Esophagus muscularis mucosa (tissue), 4 donors: ENCODE measurements around the gene KRT6B. TPM values are rescaled to one million over a fixed set of nuclear protein-coding genes. Genes with fewer than 3 reads are reported as not detected.
"Not testable (repeated sequence)": the region's sequence is repeated elsewhere in the genome, so short reads cannot be mapped to it uniquely, and the experiment has no call there.

ENCODE experiments used
- DNase-seq: peaks from one replicate; pipeline ENCODE4 v3.0.0-alpha.2; 2017; ENCODE audit errors: extremely low spot score
- H3K27ac ChIP-seq, 4 donors: fragments of 200-600 bp; sonication (generic); replicated peaks in 1 of 4; 1 replicate in 3 of 4; 2 replicates in 1 of 4; pipeline ENCODE4 v1.5.1; 2016 to 2019; ENCODE audit warnings: mild to moderate bottlenecking in 1 of 4
- H3K27me3 ChIP-seq, 4 donors: fragments of 200-600 bp; sonication (generic); one replicate each; pipeline versions ENCODE4 v1.5.1 to v1.6.0; 2016 to 2019
- H3K36me3 ChIP-seq, 4 donors: fragments of 200-600 bp; sonication (generic); one replicate each; pipeline ENCODE4 v1.5.1; 2016 to 2019
- H3K4me1 ChIP-seq, 4 donors: fragments of 200-600 bp; sonication (generic); one replicate each; pipeline ENCODE4 v1.5.1; 2016 to 2019
- H3K4me3 ChIP-seq, 4 donors: fragments of 200-600 bp; sonication (generic); 1 replicate in 2 of 4; 2 replicates in 2 of 4; pipeline ENCODE4 v1.5.1; 2016 to 2019; ENCODE audit warnings: mild to moderate bottlenecking in 4 of 4, moderate library complexity in 1 of 4
- H3K9me3 ChIP-seq, 4 donors: fragments of 200-600 bp; sonication (generic); 1 replicate in 3 of 4; 2 replicates in 1 of 4; pipeline ENCODE4 v1.5.1; 2016 to 2019
- EP300 ChIP-seq: sonication (generic); formaldehyde crosslinking; IDR thresholded peaks from one replicate; pipeline ENCODE4 v1.6.1; 2017; ENCODE audit warnings: antibody characterized with exemption
- POLR2A ChIP-seq: fragments of 450-650 bp; IDR thresholded peaks from one replicate; pipeline ENCODE4 v1.6.1; 2017; ENCODE audit warnings: antibody characterized with exemption, moderate library complexity, mild to moderate bottlenecking, low read depth
- POLR2AphosphoS5 ChIP-seq, 2 donors: sonication (generic); formaldehyde crosslinking; IDR thresholded peaks; one replicate each; pipeline ENCODE4 v1.6.1; 2017; ENCODE audit warnings: antibody characterized with exemption in 2 of 2
- WGBS: methylation state at CpG from one replicate; pipeline ENCODE4 v1.1.5; 2018; 5-methylcytosine and 5-hydroxymethylcytosine counted together
- intact Hi-C: fragments of 100-400 bp; cut with DNase I; formaldehyde crosslinking; loops from one replicate; pipeline ENCODE4 v1.15.1; 2023
- total RNA-seq, 4 donors: library from RNA; depleted of rRNA; stranded (reverse); fragments of >200 nt; gene quantifications; one replicate each; pipeline versions ENCODE4 v1.1.0 to v1.2.1, GENCODE V29; 2016
- TF ChIP-seq, protein P1 (sequence below), 3 experiments: fragments of 200-600 bp in 2 of 3; fragments of 450-650 bp in 1 of 3; sonication (generic) in 2 of 3; IDR thresholded peaks; one replicate each; pipeline ENCODE4 v1.5.1; 2017 to 2019; ENCODE audit warnings: antibody characterized with exemption in 3 of 3, mild to moderate bottlenecking in 2 of 3, moderate library complexity in 1 of 3

The KRT6B gene
- not detected for total RNA-seq

DNA sequence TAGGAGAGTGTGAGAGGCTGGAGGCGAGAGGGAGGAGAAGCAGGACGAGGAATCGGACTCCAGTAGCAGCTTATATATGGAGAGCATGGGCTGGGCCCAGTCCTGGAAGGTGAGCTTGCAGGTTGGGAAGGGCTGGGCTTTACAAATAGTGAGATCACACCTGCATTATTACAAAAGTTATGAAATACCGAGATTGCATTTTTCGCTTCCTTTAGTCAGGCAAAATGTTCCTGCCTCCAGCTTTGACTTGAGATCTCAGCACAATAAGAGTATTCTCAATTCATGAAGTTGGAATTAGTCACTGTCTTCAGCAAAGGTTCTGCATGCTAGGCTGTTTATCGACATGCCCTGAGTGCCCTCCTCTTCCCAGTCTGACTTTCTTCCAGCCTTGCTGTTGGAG, at the start of gene KRT6B:
TSS of gene KRT6B (minus strand) at position 46 of the 400 bp plus-strand sequence. CDS start 68 bp downstream, outside the sequence.
- peaks cover 0 to 4% (median 0%) of the 10 kb centered on the region in 4 donors for H3K27me3 ChIP-seq
- H3K36me3 ChIP-seq: no peaks in the 10 kb centered on the region
- intact Hi-C loops: no loop called here
- H3K4me1 ChIP-seq: no peaks in the 10 kb centered on the region
- WGBS: 98% methylated on average over 6 of the region's 6 CpGs
- H3K27ac ChIP-seq: no peak within 1 kb of the TSS
- TF ChIP-seq POLR2A: no peak
- no peaks in the 10 kb centered on the region for H3K9me3 ChIP-seq
- no peak within 1 kb of the TSS for H3K4me3 ChIP-seq
- DNase-seq: peak; percentile 34

GRCh38 chr12:52501490-52501889, 49.5 kb upstream of the KRT6B start:
- no peak overlapping the region for H3K4me3 ChIP-seq
- H3K27ac ChIP-seq: no peak overlapping the region
- peaks cover 0 to 7% (median 0%) of the 10 kb centered on the region in 4 donors for H3K9me3 ChIP-seq
- WGBS: 87% methylated on average over 7 of the region's 7 CpGs
- H3K4me1 ChIP-seq: peaks cover 0 to 3% (median under 1%) of the 10 kb centered on the region in 4 donors
- intact Hi-C loops: no loop called here
- no peak for DNase-seq
- H3K36me3 ChIP-seq: no peaks in the 10 kb centered on the region
- H3K27me3 ChIP-seq: peaks cover 0 to under 1% (median 0%) of the 10 kb centered on the region in 4 donors
- TF ChIP-seq EP300 (no peak), POLR2A (no peak), POLR2AphosphoS5 (IDR thresholded peaks at IDR 0.05) (no peak)
- TF ChIP-seq, protein P1, sequence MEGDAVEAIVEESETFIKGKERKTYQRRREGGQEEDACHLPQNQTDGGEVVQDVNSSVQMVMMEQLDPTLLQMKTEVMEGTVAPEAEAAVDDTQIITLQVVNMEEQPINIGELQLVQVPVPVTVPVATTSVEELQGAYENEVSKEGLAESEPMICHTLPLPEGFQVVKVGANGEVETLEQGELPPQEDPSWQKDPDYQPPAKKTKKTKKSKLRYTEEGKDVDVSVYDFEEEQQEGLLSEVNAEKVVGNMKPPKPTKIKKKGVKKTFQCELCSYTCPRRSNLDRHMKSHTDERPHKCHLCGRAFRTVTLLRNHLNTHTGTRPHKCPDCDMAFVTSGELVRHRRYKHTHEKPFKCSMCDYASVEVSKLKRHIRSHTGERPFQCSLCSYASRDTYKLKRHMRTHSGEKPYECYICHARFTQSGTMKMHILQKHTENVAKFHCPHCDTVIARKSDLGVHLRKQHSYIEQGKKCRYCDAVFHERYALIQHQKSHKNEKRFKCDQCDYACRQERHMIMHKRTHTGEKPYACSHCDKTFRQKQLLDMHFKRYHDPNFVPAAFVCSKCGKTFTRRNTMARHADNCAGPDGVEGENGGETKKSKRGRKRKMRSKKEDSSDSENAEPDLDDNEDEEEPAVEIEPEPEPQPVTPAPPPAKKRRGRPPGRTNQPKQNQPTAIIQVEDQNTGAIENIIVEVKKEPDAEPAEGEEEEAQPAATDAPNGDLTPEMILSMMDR (IDR thresholded peaks at IDR 0.05): no peak

DNA sequence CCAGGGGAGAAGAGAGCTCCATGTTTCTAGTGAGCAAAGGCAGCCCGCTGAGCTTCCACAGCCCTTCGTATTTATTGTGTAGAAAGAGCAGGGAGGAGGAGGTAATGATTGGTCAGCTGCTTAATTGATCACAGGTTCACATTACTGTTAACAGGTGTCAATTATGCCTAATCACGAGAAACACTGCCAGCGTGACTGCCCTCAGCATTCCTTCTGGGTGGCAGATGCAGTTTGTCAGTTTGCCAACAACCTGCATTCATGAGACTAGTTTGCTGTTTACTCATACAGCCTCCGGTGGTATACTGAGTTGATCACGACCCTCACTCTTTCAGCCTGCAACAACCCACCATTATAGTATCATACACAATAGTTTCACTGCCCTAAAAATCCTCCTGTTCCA, 48.6 kb upstream of the KRT6B start:
- 82% methylated on average over 6 of the region's 6 CpGs for WGBS
- peaks cover 3 to 10% (median 4%) of the 10 kb centered on the region in 4 donors for H3K4me1 ChIP-seq
- H3K4me3 ChIP-seq, H3K27me3 ChIP-seq, intact Hi-C loops, H3K9me3 ChIP-seq, H3K36me3 ChIP-seq, H3K27ac ChIP-seq: not testable (repeated sequence)
- peak; percentile 66 for DNase-seq

GRCh38 chr12:52499806-52500560, 48.0 kb upstream of the KRT6B start:
- peaks cover 7 to 16% (median 8%) of the 10 kb centered on the region in 4 donors for H3K4me1 ChIP-seq
- H3K27me3 ChIP-seq: no peaks in the 10 kb centered on the region
- TF ChIP-seq POLR2A (no peak), EP300 (no peak), POLR2AphosphoS5 (IDR thresholded peaks at IDR 0.05) (no peak)
- TF ChIP-seq, protein P1 (IDR thresholded peaks at IDR 0.05): no peak
- DNase-seq: peak; percentile 70
- H3K27ac ChIP-seq: no peak overlapping the region
- no peaks in the 10 kb centered on the region for H3K36me3 ChIP-seq
- H3K9me3 ChIP-seq: peaks cover 0 to 7% (median 0%) of the 10 kb centered on the region in 4 donors
- no peak overlapping the region for H3K4me3 ChIP-seq
- intact Hi-C loops: no loop called here
- WGBS: 78% methylated on average over 5 of the region's 5 CpGs

GRCh38 chr12:52498946-52499345, 47.0 kb upstream of the KRT6B start:
- Histone ChIP-seq H3K9me3 (peaks cover 0 to 7% (median 0%) of the 10 kb centered on the region in 4 donors), H3K27me3 (no peaks in the 10 kb centered on the region), H3K4me3 (no peak overlapping the region), H3K4me1 (peaks cover 7 to 19% (median 12%) of the 10 kb centered on the region in 4 donors), H3K27ac (no peak overlapping the region), H3K36me3 (no peaks in the 10 kb centered on the region)
- TF ChIP-seq POLR2A (no peak), POLR2AphosphoS5 (IDR thresholded peaks at IDR 0.05) (no peak), EP300 (no peak)
- TF ChIP-seq, protein P1 (IDR thresholded peaks at IDR 0.05): no peak
- 71% methylated on average over 1 of the region's 1 CpG for WGBS
- no peak for DNase-seq
- intact Hi-C loops: no loop called here

DNA sequence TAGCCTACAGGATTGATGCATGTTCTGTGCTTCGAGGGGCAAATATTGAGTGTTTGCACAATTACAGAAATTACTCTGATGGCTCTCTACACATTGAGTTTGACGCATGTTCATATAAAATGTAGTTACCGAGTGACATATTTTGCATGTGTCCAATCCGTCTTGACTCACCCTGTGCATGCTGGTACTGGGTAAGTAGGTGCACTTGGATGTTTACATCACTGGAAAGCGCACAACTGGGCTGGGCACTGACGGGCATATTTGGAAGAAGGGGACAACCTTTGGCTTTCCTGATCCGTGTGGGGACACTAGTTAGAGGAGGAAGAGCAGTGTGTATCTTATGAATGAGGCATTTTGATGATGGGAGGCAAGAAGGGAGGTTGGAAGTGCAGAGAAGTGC, 46.0 kb upstream of the KRT6B start:
- DNase-seq: peak; percentile 81
- Histone ChIP-seq H3K4me1 (peaks cover 7 to 19% (median 12%) of the 10 kb centered on the region in 4 donors), H3K36me3 (no peaks in the 10 kb centered on the region), H3K4me3 (no peak overlapping the region), H3K27ac (no peak overlapping the region), H3K27me3 (no peaks in the 10 kb centered on the region), H3K9me3 (peaks cover 0 to 1% (median 0%) of the 10 kb centered on the region in 4 donors)
- intact Hi-C loops: no loop called here
- TF ChIP-seq POLR2A (no peak), EP300 (no peak), POLR2AphosphoS5 (IDR thresholded peaks at IDR 0.05) (no peak)
- TF ChIP-seq, protein P1 (IDR thresholded peaks at IDR 0.05): no peak
- 93% methylated on average over 7 of the region's 7 CpGs for WGBS
